ENCODE results near the gene TBC1D1. TPM values are rescaled to one million over a fixed set of nuclear protein-coding genes. Genes with fewer than 3 reads are reported as not detected.

Gene TBC1D1
- total RNA-seq, 1 donor from 2014 or later: 47.1 TPM

- FAIRE-seq: no peak
- H3K27me3 ChIP-seq (ENCODE audit: control insufficient read depth, insufficient read depth, low read length): no peaks in the 10 kb centered on the region
- DNase-seq (ENCODE audit: low read depth): no peak
- TF ChIP-seq CTCF (IDR thresholded peaks at IDR 0.05; ENCODE audit: insufficient read depth, low read length, severe bottlenecking): no peak
- H3K36me3 ChIP-seq (ENCODE audit: control insufficient read depth, insufficient read depth, low read length): no peaks in the 10 kb centered on the region
- H3K4me3 ChIP-seq (ENCODE audit: low read depth, low read length): no peak overlapping the region
These were observed 194.9 kb downstream of the TBC1D1 start for GRCh38 chr4:38085751-38086150.

GRCh38 chr4:38086151-38086848, 195.4 kb downstream of the TBC1D1 start:
- TF ChIP-seq CTCF (IDR thresholded peaks at IDR 0.05; ENCODE audit: insufficient read depth, low read length, severe bottlenecking): no peak
- no peak overlapping the region for H3K4me3 ChIP-seq (ENCODE audit: low read depth, low read length)
- H3K36me3 ChIP-seq (ENCODE audit: control insufficient read depth, insufficient read depth, low read length): no peaks in the 10 kb centered on the region
- FAIRE-seq: no peak
- DNase-seq (ENCODE audit: low read depth): no peak
- no peaks in the 10 kb centered on the region for H3K27me3 ChIP-seq (ENCODE audit: control insufficient read depth, insufficient read depth, low read length)

- DNase-seq (ENCODE audit: low read depth) (no peak), FAIRE-seq (no peak)
- Histone ChIP-seq H3K27me3 (ENCODE audit: control insufficient read depth, insufficient read depth, low read length) (no peaks in the 10 kb centered on the region), H3K4me3 (ENCODE audit: low read depth, low read length) (no peak overlapping the region), H3K36me3 (ENCODE audit: control insufficient read depth, insufficient read depth, low read length) (no peaks in the 10 kb centered on the region)
- no peak for TF ChIP-seq CTCF (IDR thresholded peaks at IDR 0.05; ENCODE audit: insufficient read depth, low read length, severe bottlenecking)
These were observed 196.0 kb downstream of the TBC1D1 start for GRCh38 chr4:38086849-38087226.

- no peaks in the 10 kb centered on the region for H3K27me3 ChIP-seq (ENCODE audit: control insufficient read depth, insufficient read depth, low read length)
- TF ChIP-seq CTCF (IDR thresholded peaks at IDR 0.05; ENCODE audit: insufficient read depth, low read length, severe bottlenecking): no peak
- H3K4me3 ChIP-seq (ENCODE audit: low read depth, low read length): no peak overlapping the region
- no peaks in the 10 kb centered on the region for H3K36me3 ChIP-seq (ENCODE audit: control insufficient read depth, insufficient read depth, low read length)
- DNase-seq (ENCODE audit: low read depth) (no peak), FAIRE-seq (no peak)
These were observed 197.4 kb downstream of the TBC1D1 start for GRCh38 chr4:38088321-38088720.

- DNase-seq (ENCODE audit: low read depth) (no peak), FAIRE-seq (no peak)
- no peak for TF ChIP-seq CTCF (IDR thresholded peaks at IDR 0.05; ENCODE audit: insufficient read depth, low read length, severe bottlenecking)
- H3K27me3 ChIP-seq (ENCODE audit: control insufficient read depth, insufficient read depth, low read length): no peaks in the 10 kb centered on the region
- H3K4me3 ChIP-seq (ENCODE audit: low read depth, low read length): no peak overlapping the region
- no peaks in the 10 kb centered on the region for H3K36me3 ChIP-seq (ENCODE audit: control insufficient read depth, insufficient read depth, low read length)
These were observed 199.1 kb downstream of the TBC1D1 start for GRCh38 chr4:38089961-38090360.
